COLO668 (cell line): ENCODE data around the gene GDF7.
A peak's percentile ranks its signal among the peaks of the same experiment; 100 is the strongest.

Source experiments
- DNase-seq: peaks from one replicate; lab custom pipeline; 2025; ENCODE audit not compliant: unreplicated experiment; lab: John Stamatoyannopoulos, UW

GDF7 gene

DNA sequence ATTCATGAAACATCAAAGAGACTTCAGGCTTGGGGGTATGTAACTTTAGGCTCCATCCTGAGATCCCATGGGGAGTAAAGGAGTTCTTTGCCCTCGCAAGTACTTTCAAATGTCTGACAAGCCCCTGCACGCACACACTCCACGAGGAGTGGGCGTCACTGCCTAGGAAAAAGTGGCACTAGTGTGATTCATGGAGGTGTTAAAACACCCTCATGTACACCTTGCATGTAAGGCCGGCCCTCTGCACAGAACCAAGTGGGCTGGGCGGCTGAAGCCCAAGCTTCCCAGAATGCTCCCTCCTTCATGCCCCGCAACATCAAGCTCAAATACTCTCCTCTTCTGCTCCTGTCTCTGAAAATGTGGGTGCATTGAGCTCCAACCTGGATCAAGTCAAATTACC lies 23.9 kb upstream of the GDF7 start:
- DNase-seq = no peak

DNA sequence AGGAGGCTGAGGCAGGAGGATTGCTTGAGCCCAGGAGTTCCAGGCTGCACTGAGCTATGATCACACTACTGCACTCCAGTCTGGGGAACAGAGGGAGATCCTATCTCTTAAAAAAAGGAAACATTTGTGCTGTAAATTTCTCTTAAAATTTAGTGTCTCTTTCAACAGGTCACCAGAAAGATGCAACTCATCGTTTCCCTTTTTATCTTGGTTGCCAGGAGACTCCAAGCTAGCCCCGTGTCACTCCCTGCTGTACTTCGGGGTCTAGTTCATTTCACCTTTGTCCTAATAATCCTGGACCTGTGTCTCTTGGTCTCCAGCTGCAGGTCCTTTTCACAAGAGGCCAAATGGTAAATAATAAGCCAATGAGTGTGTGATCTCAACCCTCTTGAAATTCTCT lies 23.1 kb upstream of the GDF7 start:
- DNase-seq = no peak

DNA sequence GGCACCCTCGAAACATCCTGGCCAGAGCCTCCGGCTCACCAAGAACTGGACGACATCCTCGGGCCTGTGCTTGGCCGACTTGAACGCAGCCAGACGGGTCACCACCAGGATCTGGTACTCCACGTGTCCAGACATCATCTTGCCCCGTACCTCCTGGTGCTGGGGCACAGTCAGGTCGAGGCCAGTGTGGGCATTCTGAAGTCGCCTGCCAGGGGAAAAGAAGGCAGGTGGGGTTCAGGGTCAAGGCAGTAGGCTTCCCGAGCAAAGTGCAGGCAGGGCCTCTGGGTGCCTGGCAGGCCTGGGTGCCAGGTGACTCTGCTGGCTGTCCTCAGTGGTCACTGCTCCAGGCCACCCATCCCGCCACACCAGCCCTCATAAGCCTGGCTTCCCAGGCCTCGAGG lies 21.6 kb upstream of the GDF7 start:
- DNase-seq = no peak

DNA sequence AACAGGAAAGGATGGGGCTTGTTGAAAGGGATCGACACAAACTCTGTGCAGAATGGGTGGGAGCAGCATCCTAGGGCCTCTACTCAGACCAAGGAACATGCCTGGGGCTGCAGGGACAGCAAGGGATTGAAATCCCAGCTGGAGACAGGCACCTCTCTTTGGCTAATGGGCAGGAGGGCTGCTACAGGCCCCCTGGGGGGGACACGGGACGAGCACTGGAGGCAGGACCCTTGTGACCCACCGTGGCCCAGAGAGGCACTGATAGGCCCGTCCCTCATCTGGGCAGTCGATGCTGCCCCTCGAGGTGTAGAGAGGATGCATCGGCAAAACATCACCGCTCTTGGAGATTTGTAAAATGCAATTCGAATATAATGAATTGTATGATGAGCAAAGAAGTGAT lies 21.2 kb upstream of the GDF7 start:
- DNase-seq = no peak

DNA sequence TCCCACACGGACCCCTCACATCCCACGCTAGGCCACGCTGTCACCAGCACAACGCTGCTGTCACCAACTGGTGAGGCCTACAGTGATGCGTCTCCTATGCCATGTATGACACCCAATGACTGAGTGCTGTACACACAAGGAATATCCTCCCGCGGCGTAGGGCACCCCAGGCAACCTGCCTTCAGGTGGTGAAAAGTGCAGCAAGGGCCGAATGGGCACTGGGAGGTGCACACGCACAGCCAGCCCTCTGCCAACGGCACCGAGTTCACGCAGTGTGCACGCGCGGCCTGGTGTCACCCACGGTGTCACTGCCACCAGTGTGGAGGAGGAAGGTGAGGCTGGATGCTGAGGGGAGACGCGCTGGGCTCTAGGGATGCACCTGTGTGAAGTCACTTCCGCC lies 20.5 kb upstream of the GDF7 start:
- DNase-seq = no peak

DNA sequence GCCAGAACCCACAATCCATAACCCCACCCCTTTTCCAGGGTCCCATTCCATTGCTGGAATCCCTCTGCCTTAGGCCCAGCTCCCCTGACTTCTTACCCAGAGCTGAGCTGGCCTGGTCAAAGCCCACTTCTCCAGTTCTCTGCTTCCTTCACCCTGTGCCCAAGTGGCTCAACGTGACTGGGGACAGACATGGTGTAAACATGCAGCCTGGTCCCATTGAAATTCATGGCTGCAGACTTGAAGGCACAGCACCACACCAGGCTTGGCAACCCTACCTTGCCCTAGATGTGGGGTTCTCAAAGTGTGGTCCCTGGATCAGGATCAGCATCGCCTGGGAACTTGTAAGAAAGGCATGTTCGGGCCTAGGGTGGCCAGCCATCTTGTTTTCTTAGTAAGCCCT lies 19.7 kb upstream of the GDF7 start:
- no peak for DNase-seq

DNA sequence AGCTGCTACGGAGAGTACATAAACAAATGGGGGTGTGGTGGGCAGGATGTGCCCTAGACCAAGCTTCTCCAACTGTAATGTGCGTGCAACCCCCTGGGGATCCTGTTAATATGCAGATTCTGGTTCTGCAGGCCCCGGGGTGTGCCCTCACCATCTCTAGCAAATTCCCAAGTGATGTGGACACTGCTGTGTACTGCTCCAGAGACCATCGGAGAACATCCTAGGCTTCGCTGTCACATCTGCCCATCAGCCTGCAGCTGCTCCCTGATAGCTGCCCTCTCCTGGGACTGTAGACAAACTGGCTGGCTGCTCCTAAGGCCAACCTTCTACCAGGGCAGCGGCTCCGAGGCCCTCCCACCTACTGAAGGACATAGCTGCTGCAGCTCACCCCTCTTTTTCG lies 19.2 kb upstream of the GDF7 start:
- no peak for DNase-seq

DNA sequence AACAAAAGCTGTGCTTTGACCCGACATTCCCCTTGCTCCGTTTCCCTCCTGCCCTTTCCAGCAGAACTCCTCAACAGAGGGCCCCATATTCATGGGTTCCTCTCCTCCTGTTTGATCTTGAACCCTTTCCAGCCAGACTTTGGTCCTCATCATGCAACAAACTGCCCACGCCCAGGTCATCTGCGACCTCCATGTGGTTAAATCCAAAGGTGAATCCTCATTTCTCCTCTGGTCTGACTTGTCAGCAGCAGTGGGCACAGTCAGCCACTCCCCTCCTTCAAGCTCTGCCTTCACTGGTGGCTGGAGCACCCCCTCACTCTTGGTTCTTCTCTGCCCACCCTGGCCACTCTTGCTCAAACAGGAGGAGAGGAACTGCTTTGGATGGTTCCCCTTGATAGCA lies 18.7 kb upstream of the GDF7 start:
- no peak for DNase-seq

DNA sequence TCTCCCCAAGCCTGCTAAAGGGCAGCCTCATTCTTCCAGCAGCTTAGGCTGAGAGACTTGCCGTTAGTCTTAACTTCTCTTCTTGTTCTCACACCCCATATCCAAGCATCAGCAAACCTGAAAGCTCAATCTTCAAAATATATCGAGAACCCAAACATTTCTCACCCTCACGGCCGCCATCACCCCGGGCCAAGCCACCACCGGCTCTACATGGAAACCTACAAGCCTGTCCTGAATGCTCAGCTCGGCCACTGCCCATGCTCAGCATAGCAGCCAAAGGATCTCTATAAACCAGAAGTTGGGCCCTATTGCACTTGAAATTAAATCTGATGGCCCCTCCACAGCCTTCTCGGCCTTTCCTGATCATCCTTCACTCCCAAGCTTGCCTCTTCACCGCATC lies 18.1 kb upstream of the GDF7 start:
- no peak for DNase-seq

DNA sequence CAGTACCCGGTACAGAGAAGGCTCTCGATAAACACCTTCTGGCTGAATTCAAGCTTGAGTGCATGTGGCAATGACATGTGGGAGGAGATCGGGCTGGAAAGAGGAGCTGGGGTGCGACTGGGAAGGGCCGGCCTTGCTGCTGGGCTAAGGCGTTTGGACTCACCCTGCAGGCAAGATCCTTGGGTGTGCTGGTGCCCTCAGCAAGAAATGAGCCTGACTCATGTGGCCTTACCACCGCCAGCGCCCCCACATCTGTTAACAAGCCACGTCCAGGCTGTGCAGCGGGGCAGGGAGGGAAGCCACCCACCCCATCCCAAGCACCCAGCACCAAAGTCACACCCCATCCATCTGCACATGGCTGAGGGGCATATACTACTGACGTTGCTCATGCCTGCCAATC lies 17.4 kb upstream of the GDF7 start:
- DNase-seq = no peak

DNA sequence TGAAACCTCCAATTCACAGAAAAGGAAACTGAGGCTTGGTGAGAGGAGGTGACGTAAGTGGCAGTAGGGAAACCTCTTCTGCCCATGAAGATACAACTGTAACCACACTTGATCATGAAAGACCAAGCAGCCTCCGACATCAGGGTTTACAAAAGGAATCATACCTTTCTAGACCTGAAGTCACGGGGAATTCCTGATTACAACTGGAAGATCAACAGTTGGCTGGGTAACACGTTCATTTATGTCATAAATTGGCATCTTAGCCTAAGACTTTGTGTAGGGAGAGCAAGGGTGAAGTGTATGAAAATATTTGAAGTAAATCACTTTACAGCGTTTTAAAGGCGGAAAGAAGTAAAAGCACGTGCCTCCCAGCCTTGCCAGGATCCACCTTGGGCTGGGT lies 17.0 kb upstream of the GDF7 start:
- no peak for DNase-seq

DNA sequence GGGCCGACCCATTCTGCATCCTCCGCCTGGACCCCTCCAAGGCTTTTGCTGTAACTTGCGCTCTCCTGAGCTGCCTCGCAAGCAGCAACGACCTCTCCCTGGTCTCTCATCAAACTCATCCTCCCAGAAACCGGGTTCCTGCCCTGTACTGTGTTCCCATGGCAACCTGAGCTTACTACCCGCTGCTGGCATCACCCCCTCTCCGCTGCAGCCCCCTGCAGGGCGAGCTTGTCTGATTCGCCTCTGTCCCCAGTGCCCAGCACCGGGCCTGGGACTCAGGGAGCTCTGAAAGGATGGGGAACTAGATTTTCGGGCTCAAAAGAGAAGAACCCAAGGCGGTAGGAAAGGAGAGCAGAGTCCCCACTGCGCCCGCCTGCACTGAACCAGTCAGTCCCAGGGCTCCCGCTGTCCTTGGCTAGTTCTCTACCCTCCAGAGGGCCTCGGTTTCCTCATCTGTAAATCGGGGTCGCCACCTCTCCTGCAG lies 16.5 kb upstream of the GDF7 start:
- peak; percentile 37 for DNase-seq

DNA sequence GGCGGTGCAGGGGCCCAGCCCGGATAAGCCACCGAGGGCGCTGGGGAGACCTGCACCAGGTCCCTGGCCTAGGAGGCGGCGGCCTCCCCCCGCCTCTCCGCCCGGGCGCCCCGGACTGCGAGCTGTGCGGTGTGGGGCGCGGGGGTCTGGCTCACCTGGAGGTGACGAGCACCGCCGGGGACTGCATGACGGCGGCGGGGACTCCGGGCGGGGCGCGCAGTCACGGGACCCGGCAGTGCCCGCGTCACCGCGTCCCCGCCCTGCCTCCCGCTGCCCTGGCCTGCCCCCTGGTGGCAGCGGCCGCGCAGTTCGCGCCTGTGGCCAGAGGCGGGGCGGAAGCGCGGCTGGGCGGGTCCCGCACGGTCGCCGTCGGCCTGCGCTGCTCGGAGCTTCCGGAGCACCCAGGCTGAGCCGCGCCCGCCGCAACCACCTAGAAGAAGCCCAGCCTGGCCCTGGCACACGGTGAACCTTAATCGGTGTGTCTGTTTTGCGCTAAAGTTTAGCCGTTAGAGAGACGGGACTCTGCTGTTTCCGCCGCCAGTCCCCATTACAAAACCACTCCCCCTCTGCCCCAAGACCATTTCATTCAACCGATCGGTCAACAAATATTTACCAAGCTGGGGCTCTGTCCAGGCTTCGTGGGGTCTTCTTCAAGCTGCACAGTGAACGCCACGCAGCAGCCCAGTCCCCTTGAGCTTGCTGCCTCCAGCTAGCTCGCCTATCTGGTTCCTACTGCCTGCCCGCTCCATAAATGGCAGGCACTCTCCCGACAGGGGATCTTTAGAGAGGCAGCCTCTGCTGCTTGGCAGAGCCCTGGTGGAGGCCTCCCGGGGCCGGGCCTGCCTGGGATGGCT lies 15.8 kb upstream of the GDF7 start, which contains the start of gene HS1BP3:
HS1BP3 (minus strand) TSS at position 222 of the 854 bp plus-strand sequence; CDS start at position 187, 35 bp downstream.
- DNase-seq = peak; percentile 92

DNA sequence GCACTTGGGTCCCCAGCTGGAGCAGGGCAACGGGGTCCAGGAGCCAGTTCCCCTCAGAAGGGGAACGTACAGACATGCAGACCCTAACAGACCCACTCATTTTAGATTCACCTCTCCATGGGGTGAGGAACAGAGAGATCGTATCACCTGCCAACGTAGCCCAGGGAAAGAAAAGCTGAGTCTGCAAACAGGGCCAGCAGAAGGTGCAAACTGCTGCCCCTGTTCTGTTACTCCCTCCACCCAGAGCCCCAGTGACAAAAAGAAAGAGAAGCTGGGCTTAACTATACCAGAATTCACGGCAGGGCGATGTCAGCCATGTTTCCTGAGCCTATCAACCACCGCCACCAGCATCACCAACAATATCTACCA lies 15.2 kb upstream of the GDF7 start:
- no peak for DNase-seq

DNA sequence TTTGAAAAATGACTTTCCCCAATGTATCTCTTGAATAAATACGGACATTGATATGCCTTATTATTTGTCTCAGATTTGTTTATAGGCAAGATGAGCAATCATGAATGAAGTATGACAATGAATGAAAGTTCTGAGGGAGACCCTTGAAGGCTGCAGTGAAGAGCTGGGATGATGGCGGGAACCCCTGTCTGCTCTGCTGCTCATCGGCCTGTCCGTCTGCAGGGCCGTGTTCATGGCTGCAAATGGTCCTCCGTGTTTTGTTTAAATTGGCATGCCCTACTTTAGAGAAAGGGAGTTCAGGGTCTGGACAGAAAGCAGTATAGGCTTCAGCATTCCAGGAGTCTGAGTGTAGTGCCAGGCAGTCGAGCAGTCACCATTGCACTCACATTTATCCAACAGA lies 14.8 kb upstream of the GDF7 start:
- DNase-seq = no peak

DNA sequence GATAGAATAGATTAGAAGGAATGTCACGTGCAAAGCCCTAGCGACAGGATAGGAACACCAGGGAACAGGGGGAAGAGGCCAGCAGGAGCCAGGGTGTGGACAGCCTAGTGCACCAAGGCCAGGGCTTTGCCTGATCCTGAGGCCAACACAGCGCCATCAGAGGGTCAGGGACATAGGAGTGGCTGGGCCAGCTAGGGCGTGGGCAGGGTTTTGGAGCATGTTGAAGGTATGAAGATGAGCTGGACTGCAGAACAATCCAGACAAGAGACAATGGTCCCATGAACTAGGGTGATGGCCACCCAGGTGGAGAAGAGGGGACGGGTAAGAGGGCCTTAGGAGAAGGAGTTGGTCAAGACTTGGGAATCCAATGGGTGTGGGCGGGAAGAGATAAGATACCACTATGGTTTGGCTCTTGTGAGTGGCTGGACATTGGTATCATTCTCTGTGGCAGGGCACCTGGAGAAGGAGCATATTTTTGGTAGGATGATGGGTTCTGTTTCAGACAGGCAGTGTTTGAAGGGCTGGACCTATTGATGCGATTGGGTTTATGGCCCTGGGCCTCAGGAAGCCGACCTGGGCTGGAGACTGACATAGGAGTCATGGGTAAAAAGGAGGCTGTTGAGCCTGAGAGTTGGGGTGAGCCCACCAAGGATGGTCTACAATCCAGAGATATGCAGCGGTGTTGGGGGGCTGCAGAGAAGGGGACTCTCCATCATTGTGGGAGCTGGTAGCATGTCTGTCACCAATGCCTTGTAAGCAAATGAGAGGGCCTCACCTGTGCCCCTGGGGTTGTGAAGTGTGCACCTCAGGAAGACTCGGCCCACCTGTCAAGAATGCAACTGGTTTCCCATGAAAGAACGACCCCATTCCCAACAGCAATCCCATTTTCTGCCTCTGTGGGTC lies 14.0 kb upstream of the GDF7 start:
- DNase-seq = no peak

DNA sequence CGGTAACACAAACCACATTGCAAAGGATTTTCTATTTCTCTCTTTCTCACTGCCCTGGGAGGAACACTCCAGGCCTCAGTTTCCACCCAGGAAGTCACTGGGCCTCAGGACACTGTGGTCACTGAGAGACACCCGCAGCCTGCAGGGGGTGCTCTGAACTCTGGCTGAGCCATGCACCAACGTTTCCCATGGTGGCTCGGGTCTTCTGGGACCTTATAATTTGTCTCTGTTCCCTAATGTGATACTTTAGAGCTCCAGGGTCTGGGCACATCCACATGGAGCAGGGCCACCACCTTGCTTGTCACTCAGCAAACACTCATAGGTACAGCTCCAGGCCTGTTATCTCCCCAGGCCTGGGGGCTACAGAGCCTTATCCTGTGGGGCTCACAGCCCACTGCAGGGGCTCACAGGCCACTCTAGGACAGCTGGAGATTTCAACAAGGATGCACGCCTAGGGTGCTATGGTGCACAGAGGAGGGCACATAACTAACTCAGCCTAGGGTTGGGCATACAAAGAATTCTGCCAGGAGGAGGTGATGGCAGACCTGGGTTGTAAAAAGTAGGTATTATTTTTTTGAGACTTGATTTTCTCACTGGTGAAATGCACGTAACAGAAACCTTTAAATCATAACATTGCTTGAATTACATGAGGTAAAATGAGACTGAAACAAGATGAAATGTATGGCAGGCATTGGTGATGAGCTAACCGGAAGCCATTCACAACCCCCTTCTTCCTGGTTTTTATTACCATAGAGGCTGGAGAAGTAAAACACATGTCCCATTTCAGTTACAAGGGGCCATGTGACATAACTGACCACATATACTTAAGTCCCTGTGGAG lies 13.0 kb upstream of the GDF7 start:
- DNase-seq = no peak

DNA sequence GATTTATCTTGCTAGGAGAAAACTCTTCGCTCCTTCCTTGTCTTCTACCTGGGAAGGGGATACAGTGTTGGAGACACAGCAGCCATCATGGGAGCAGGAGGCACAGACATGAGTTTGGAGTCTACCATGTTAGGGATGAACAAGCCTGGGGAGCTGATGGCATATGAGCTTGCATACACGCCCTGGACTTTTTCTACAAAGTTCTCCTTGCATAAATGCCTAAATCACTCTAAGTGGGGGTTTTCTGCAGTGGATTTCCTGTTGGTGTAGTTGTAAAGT lies 12.5 kb upstream of the GDF7 start:
- no peak for DNase-seq

DNA sequence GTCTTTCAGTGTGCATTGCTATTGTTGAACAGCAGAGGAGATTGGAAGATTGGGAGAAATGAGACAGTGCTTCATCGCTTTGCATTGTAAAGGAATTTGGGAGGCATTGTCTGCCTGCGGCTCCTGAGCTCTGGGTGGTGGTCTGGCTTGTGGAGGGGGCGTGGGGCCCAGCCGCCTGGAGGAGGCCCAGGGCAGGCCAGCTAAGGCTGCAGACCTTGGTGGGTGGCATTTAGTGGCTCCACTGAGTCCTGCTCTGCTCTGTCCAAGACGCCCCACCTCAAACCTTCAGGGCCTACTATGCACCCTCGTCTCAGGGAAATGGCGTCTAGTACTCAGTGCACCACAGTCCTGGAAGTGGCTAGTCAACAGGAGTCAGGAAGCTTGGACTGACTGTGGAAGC lies 10.4 kb upstream of the GDF7 start:
- no peak for DNase-seq

DNA sequence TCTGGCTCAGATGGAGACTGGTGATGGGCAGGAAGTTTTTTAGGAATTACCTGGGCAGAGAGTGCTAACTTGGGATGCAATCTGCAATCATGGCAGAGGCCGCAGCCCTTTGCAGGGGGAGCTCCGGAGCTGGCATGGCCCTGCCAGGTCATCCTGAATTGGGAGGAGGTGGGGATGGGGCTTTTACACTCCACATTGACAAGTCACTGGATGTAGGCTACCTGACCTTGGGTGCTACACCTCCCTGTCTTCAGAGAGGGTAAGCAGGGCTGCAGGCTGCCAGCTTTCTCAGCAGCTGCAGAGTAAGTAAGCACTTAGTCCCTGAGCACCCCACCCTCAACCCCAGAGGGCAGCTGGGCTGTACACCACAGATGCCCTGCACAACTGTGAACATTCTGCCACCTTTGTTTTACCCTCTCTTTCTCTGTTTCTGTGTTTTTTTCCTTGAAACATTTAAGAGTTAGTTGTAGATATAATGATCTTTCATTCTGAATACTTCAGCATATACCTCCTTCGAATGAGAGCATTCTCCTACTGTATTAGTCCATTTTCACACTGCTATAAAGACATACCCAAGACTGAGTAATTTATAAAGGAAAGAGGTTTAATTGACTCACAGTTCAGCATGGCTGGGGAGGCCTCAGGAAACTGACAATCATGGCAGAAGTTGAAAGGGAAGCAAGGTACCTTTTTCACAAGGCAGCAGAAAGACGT lies 9.3 kb upstream of the GDF7 start:
- no peak for DNase-seq
